H9 (cell line): ENCODE results near the gene ZNF567. TPM values are rescaled to one million over a fixed set of nuclear protein-coding genes. Genes with fewer than 3 reads are reported as not detected.

Source experiments
- DNase-seq: peaks from one replicate; pipeline ENCODE4 v3.0.0-alpha.2; 2017
- H2AFZ ChIP-seq: one replicate; pipeline ENCODE4 v1.6.1; 2013; ENCODE audit warnings: mild to moderate bottlenecking, low read length, control low read depth, moderate library complexity
- H2AK5ac ChIP-seq: 2 replicates; pipeline ENCODE4 v1.6.1; 2013; ENCODE audit warnings: low read length, control low read depth, mixed read lengths; ENCODE audit not compliant: insufficient read length
- H2BK120ac ChIP-seq: one replicate; pipeline ENCODE4 v1.6.1; 2013; ENCODE audit warnings: low read depth, mild to moderate bottlenecking, low read length, control low read depth, inconsistent platforms; ENCODE audit not compliant: poor library complexity, severe bottlenecking
- H2BK12ac ChIP-seq: 2 replicates; pipeline ENCODE4 v1.6.1; 2013; ENCODE audit warnings: low read length, control low read depth, mixed read lengths, low read depth; ENCODE audit not compliant: insufficient read length
- H2BK15ac ChIP-seq: 2 replicates; pipeline ENCODE4 v1.6.1; 2013; ENCODE audit warnings: low read depth, low read length, control low read depth
- H2BK20ac ChIP-seq: one replicate; pipeline ENCODE4 v1.6.1; 2013; ENCODE audit warnings: low read depth, mild to moderate bottlenecking, low read length, control low read depth, inconsistent platforms; ENCODE audit not compliant: poor library complexity, severe bottlenecking
- H2BK5ac ChIP-seq: 2 replicates; pipeline ENCODE4 v1.6.1; 2013; ENCODE audit warnings: low read length, control low read depth, mixed read lengths; ENCODE audit not compliant: insufficient read length
- H3K14ac ChIP-seq: 2 replicates; pipeline ENCODE4 v1.6.1; 2013; ENCODE audit warnings: low read length, control low read depth; ENCODE audit not compliant: insufficient read depth
- H3K18ac ChIP-seq: 2 replicates; pipeline ENCODE4 v1.6.1; 2013; ENCODE audit warnings: low read depth, mild to moderate bottlenecking, mixed read lengths, low read length, control low read depth; ENCODE audit not compliant: insufficient read length
- H3K23ac ChIP-seq: 2 replicates; pipeline ENCODE4 v1.6.1; 2013; ENCODE audit warnings: low read length, control low read depth, mixed read lengths, low read depth; ENCODE audit not compliant: insufficient read length
- H3K23me2 ChIP-seq: 2 replicates; pipeline ENCODE4 v1.6.1; 2013; ENCODE audit warnings: low read depth, mild to moderate bottlenecking, mixed read lengths, low read length, control low read depth; ENCODE audit not compliant: insufficient read length, poor library complexity, severe bottlenecking
- H3K27ac ChIP-seq: 2 replicates; pipeline ENCODE4 v1.5.1; 2013; ENCODE audit warnings: low read length, control low read depth, mixed read lengths, low read depth; ENCODE audit not compliant: insufficient read length
- H3K27me3 ChIP-seq: 2 replicates; pipeline ENCODE4 v1.6.1; 2013; ENCODE audit warnings: low read length, control low read depth, inconsistent platforms; ENCODE audit not compliant: insufficient read depth
- H3K4ac ChIP-seq: 2 replicates; pipeline ENCODE4 v1.6.1; 2013; ENCODE audit warnings: low read depth, mild to moderate bottlenecking, control low read depth, inconsistent platforms, low read length, moderate library complexity
- H3K4me1 ChIP-seq: 2 replicates; pipeline ENCODE4 v1.6.1; 2013; ENCODE audit warnings: low read length, control low read depth, inconsistent platforms; ENCODE audit not compliant: insufficient read depth
- H3K4me2 ChIP-seq: 2 replicates; pipeline ENCODE4 v1.6.1; 2013; ENCODE audit warnings: low read length, control low read depth, mixed read lengths; ENCODE audit not compliant: insufficient read length, insufficient read depth
- H3K56ac ChIP-seq: 2 replicates; pipeline ENCODE4 v1.6.1; 2013; ENCODE audit warnings: low read depth, mild to moderate bottlenecking, mixed read lengths, low read length, control low read depth; ENCODE audit not compliant: insufficient read length
- H3K79me1 ChIP-seq: 2 replicates; pipeline ENCODE4 v1.6.1; 2013; ENCODE audit warnings: low read depth, mild to moderate bottlenecking, moderate library complexity, low read length, control low read depth, inconsistent platforms; ENCODE audit not compliant: insufficient read depth, poor library complexity, severe bottlenecking
- H3K79me2 ChIP-seq: 2 replicates; pipeline ENCODE4 v1.6.1; 2013; ENCODE audit warnings: low read length, control low read depth, inconsistent platforms; ENCODE audit not compliant: insufficient read depth
- H3K9ac ChIP-seq: 2 replicates; pipeline ENCODE4 v1.6.1; 2013; ENCODE audit warnings: low read length, control low read depth, mixed read lengths; ENCODE audit not compliant: insufficient read length; ENCODE audit errors: extremely low read depth
- H3K9me3 ChIP-seq: one replicate; pipeline ENCODE4 v1.6.1; 2013; ENCODE audit warnings: low read depth, low read length, inconsistent platforms; ENCODE audit not compliant: control insufficient read depth
- H3T11ph ChIP-seq: one replicate; pipeline ENCODE4 v1.6.1; 2013; ENCODE audit warnings: mild to moderate bottlenecking, low read length, control low read depth, inconsistent platforms
- H4K20me1 ChIP-seq: one replicate; pipeline ENCODE4 v1.6.1; 2013; ENCODE audit not compliant: control insufficient read depth, insufficient read length, insufficient read depth
- H4K5ac ChIP-seq: 2 replicates; pipeline ENCODE4 v1.6.1; 2013; ENCODE audit warnings: low read depth, mild to moderate bottlenecking, mixed read lengths, low read length, control low read depth; ENCODE audit not compliant: insufficient read length
- H4K8ac ChIP-seq: replicated peaks from 2 replicates; pipeline ENCODE4 v1.6.1; 2013; ENCODE audit warnings: low read length, control low read depth, mixed read lengths, low read depth; ENCODE audit not compliant: insufficient read length
- H4K91ac ChIP-seq: 2 replicates; pipeline ENCODE4 v1.6.1; 2013; ENCODE audit warnings: low read depth, mild to moderate bottlenecking, moderate library complexity, mixed read lengths, low read length, control low read depth; ENCODE audit not compliant: insufficient read length
- H3K27ac Mint-ChIP-seq, 3 experiments: 2 replicates in 2 of 3; 3 replicates in 1 of 3; pipeline ENCODE4 v1.8.0; 2020 to 2021; ENCODE audit warnings: mixed read lengths in 3 of 3, mild to moderate bottlenecking in 1 of 3, moderate library complexity in 1 of 3
- H3K27me3 Mint-ChIP-seq: 2 replicates; pipeline ENCODE4 v1.8.0; 2021; ENCODE audit warnings: low read depth, mild to moderate bottlenecking, moderate library complexity, mixed read lengths
- H3K36me3 Mint-ChIP-seq, 3 experiments: 2 replicates in 2 of 3; 3 replicates in 1 of 3; pipeline ENCODE4 v1.8.0; 2020 to 2021; ENCODE audit warnings: low read depth in 3 of 3, mixed read lengths in 3 of 3; ENCODE audit not compliant: insufficient read depth in 1 of 3
- H3K4me1 Mint-ChIP-seq, 2 experiments: 2 replicates each; pipeline ENCODE4 v1.8.0; 2020; ENCODE audit warnings: mixed read lengths in 2 of 2
- H3K4me3 Mint-ChIP-seq, 2 experiments: 2 replicates in 1 of 2; 3 replicates in 1 of 2; pipeline ENCODE4 v1.8.0; 2020 to 2021; ENCODE audit warnings: mild to moderate bottlenecking in 2 of 2, mixed read lengths in 2 of 2, moderate library complexity in 1 of 2
- H3K9me3 Mint-ChIP-seq, 2 experiments: 2 replicates in 1 of 2; 3 replicates in 1 of 2; pipeline ENCODE4 v1.8.0; 2020; ENCODE audit warnings: mild to moderate bottlenecking in 2 of 2, mixed read lengths in 2 of 2, moderate library complexity in 1 of 2
- CTCF ChIP-seq: fragments of 200-600 bp; sonication (generic); conservative IDR thresholded peaks from 3 replicates; pipeline ENCODE4 v1.8.0; 2021; ENCODE audit warnings: antibody characterized with exemption, mild to moderate bottlenecking
- WGBS: extraction: QIAGEN DNeasy Blood & Tissue Kit; methylation state at CpG from one replicate; pipeline ENCODE4 v1.1.7; 2013; ENCODE audit warnings: missing lambda C conversion rate, low lambda C conversion rate, mixed read lengths; ENCODE audit not compliant: insufficient read length; ENCODE audit errors: extremely low coverage; 5-methylcytosine and 5-hydroxymethylcytosine counted together
- total RNA-seq: library from RNA; stranded (reverse); gene quantifications from 2 replicates; pipeline ENCODE4 v1.2.1, GENCODE V29; 2021

The ZNF567 gene
- total RNA-seq, 1 experiment from 2014 or later, result 16.1 TPM

- Histone ChIP-seq H2BK15ac (no peak overlapping the region), H4K91ac (no peak overlapping the region), H3K27ac (no peak overlapping the region), H3K23ac (no peak overlapping the region), H3K27me3 (no peaks in the 10 kb centered on the region; the same call in 1 of the 2 replicates), H3K4ac (no peak overlapping the region), H4K5ac (no peak overlapping the region), H2AK5ac (no peak overlapping the region), H2BK12ac (no peak overlapping the region), H3T11ph (no peak overlapping the region), H3K23me2 (no peaks in the 10 kb centered on the region), H3K9me3 (peaks cover 57% of the 10 kb centered on the region), H3K4me2 (no peak overlapping the region), H3K56ac (no peak overlapping the region), H4K20me1 (no peaks in the 10 kb centered on the region), H2BK5ac (no peak overlapping the region), H3K79me2 (peaks cover 8% of the 10 kb centered on the region; the same call in 1 of the 2 replicates), H4K8ac (no peak overlapping the region), H3K79me1 (peaks cover 8% of the 10 kb centered on the region), H2AFZ (no peak overlapping the region), H3K14ac (no peak overlapping the region), H2BK20ac (no peak overlapping the region), H3K4me1 (no peaks in the 10 kb centered on the region), H3K18ac (no peak overlapping the region), H2BK120ac (no peak overlapping the region), H3K9ac (no peak overlapping the region)
- no peak for DNase-seq
- no peak overlapping the region for H3K27ac Mint-ChIP-seq
- TF ChIP-seq CTCF, result no peak
- H3K36me3 Mint-ChIP-seq, result peaks cover 74 to 99% (median 98%) of the 10 kb centered on the region in 3 experiments
- no peaks in the 10 kb centered on the region; the same call in none of the 2 replicates for H3K27me3 Mint-ChIP-seq
- H3K4me3 Mint-ChIP-seq, result no peak overlapping the region
- H3K9me3 Mint-ChIP-seq, result peaks cover 100% of the 10 kb centered on the region in 2 experiments
- WGBS, result no CpG with 5 or more reads among the region's 2 CpGs
- no peaks in the 10 kb centered on the region for H3K4me1 Mint-ChIP-seq
Observed at GRCh38 chr19:36709423-36709822, 22.0 kb downstream of the ZNF567 start.
